HG02678 (cell line): Measurements from ENCODE around the gene NPTXR.
"Not testable (repeated sequence)": the region's sequence is repeated elsewhere in the genome, so short reads cannot be mapped to it uniquely, and the experiment has no call there.

Experiments used
- ATAC-seq: cut with Tn5 transposase; IDR thresholded peaks from one replicate; pipeline ENCODE4 v1.9.1; 2021; ENCODE audit warnings: mild to moderate bottlenecking, moderate library complexity; ENCODE audit not compliant: unreplicated experiment

NPTXR gene

DNA sequence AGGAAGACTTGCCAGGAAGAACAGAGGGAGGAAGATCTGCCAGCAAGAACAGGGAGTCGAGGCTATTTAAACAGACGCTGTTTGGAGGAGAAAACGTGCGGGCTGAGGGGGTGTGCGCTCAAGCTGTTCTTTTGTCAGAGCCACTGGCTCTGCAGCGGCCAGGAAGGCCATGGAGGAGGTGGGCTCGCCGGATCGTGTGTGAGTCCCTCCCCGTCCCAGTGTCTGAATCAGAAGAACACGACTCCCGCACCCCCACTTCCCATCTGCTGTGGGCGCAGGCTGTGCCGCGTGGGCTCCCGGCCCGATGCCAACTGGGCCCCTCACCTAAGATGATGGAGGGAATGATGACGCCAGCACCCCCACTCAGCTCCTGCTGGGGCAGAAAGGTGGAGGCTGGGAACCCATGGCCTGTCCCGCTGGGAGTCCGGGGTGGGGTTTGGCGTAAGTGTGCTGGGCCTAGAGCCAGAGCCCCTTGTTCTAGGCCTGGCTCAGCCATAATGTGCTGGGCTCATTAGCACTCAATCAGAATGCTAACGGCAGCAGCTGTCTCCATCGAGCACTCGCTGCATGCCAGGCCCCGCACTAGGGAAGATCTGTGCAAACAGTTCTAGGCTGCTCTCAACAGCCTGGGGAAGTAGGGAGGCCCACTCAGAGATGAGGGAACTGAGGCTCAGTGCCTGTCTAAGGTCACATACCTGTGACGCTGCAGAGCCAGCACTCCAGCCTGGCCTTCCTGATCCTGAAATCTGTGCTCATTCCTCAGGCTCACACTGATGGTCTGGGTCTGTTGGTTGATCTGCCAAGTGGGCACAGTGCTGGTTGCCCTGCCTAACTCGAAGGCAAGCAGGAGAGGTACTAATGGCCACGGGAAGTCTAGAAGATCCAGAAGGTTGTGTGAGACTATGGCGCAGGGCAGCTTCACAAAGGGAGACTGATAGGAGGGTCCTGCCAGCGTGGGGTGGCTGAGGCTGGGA, 11.5 kb downstream of the NPTXR start:
- ATAC-seq: no peak

GRCh38 chr22:38831166-38831945, 12.5 kb downstream of the NPTXR start:
- no peak for ATAC-seq

GRCh38 chr22:38830845-38831108, 13.1 kb downstream of the NPTXR start:
- ATAC-seq: no peak

GRCh38 chr22:38830026-38830844, 13.6 kb downstream of the NPTXR start:
- ATAC-seq: no peak

DNA sequence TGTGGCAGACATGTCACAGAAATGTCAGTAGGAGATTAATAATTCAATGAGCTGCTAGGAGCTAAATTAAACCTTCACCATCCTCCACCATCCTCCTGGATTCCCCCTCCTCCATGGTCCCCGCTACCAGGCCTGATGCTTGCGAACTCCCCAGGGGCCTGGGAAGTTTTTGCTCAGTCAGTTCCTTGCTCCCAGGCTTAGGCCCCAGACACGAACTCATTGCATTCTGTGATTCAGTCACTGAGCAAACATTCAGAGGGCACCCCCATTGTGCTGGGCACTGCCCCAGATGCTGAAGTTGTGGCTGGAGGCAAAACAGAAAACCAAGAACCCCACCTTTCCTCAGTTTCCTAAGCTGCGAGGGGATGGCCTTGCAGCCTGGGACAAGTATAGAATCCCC, 14.3 kb downstream of the NPTXR start:
- ATAC-seq: no peak

DNA sequence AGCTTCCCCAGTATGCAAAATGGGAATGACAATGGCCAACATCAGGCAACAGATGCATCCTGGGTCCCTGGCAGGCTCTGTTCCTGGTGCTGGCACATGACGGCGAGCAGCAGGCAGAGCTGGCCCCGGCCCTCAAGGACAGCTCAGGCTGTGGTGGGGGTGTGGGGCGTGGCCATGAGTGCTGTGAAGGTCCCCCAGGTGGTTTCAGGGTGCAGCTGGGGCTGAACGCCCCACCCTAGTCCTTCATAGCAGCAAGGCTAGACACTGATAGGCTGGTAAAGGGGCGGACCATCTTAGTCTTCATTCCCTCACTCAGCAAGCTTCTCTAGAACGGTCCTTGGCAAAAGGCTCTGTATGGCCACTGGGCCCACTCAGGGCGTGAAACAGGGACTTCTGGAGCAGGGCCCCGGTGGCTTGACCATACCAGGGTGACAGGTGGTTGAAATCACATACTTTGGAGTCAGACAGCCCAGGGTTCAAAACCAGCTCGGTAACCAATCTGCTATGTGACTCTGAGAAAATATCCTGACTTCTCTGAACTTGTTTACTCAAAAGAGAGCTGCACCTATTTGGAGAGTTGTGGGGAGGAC, 15.1 kb downstream of the NPTXR start:
- no peak for ATAC-seq

DNA sequence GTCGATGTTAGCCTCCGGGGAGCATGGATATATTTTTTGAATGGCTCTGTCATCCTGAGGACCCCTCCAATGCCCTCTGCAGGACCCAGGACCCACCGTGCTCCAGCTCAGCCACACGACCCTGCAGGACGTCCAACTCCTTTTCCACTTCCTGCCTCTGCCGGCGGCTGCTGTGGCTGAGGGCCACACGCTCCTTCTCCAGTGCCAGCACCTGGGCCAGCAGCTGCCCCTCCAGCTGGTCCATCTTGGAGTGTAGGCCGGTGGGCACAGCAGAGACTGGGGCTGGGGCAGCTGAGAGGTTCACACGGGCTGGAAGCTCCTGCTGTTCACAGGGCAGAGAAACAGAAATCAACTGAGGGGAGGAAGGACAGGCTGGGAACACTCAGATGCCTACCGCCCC, 15.6 kb downstream of the NPTXR start:
- ATAC-seq: no peak

DNA sequence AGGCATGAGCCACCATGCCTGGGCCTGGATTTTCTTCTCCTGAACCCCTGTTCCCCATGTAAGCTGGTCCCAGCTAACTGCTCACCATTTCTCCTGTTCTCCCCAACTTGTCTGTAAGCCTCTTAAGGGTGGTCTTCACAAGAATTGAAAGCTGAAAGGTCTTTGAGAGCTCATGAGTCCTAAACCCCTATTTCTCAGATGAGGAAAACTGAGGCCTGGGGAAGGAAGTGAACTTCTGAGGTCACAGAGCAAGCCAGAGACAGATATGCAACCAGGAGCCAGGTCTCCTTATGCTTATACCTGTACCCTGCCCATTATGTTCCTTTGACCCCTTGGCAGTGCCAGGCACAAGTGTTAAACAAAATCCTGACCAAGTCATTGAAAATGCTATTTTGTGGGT, 16.3 kb downstream of the NPTXR start:
- no peak for ATAC-seq

GRCh38 chr22:38826801-38827200, 17.0 kb downstream of the NPTXR start:
- no peak for ATAC-seq

DNA sequence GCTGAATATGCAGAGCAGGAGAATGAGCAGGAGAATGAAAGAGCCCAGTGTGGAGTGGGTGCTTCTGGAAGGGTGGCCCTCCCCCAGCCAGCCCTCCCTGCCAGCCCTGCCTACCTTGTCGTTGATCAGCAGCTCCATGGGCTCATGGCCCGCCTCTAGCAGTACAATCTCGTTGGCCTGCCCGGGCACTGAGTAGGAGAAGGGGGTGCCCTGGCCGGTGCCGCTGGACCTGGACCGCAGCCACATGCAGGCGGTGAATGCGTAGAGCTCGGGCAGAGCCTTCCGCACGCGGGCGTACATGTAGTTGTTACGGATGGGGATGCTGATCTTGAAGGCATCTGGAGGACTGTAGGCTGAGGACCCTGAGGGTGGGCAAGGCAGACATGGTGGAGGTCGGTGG, 17.4 kb downstream of the NPTXR start:
- no peak for ATAC-seq

- no peak for ATAC-seq
Observed at GRCh38 chr22:38824585-38824984, 19.2 kb downstream of the NPTXR start.

GRCh38 chr22:38823637-38824036, 20.2 kb downstream of the NPTXR start:
- ATAC-seq: no peak

DNA sequence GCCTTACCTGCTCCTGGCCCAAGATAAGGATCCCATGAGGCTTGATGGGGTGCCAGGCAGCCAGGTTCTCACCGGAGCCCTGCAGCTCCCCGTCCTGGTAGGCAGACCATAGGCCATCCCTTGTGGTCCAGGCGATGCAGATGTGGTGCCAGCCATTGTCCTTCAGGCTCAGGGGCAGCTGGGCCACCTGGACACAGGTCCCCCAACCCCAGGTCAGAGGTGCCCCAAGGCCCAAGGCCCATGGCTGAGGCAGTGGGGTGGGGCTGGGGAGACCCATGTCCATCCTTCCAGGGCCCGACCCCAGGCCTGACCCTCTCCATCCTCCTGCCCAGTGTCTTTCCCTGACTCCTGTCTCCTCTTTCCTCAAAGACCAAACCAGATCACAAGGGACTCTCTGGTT, 20.8 kb downstream of the NPTXR start:
- ATAC-seq: no peak

- no peak for ATAC-seq
Observed at GRCh38 chr22:38820020-38820419, 23.8 kb downstream of the NPTXR start.

- ATAC-seq: no peak
Observed at GRCh38 chr22:38819387-38819940, 24.4 kb downstream of the NPTXR start.

- no peak for ATAC-seq
Observed at GRCh38 chr22:38817196-38817595, 26.6 kb downstream of the NPTXR start.

DNA sequence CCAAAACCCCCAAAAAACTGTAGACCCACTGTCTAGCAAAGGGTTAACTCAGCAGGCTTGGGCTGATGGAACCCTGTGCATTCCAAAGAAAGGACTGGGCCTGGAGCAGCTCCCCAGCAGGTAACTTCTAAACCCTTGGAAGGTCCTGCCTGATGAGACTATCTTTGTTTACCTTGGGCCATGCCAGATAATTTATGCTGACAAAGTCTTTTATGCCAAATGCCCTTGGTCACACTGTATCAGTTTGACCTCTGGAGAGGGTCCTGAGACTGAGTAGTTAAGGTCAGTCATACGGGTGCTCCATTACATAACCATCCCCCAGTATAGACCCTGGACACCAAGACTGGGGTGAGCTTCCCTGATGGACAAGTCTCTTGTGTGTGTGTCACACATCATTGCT, 28.0 kb downstream of the NPTXR start:
- no peak for ATAC-seq

- ATAC-seq: no peak
Observed at GRCh38 chr22:38811241-38811640, 32.6 kb downstream of the NPTXR start.

GRCh38 chr22:38805041-38805593, 38.7 kb downstream of the NPTXR start:
- not testable (repeated sequence) for ATAC-seq

GRCh38 chr22:38802671-38803121, 41.1 kb downstream of the NPTXR start:
- no peak for ATAC-seq
